ENCODE measurements around the gene SLC33A1. TPM values are rescaled to one million over a fixed set of nuclear protein-coding genes. Genes with fewer than 3 reads are reported as not detected.
"Not testable (repeated sequence)": the region's sequence is repeated elsewhere in the genome, so short reads cannot be mapped to it uniquely, and the experiment has no call there.

SLC33A1 gene
- total and polyA plus RNA-seq, 2 of the 8 experiments (the other 6 are each of a cell fraction or from before 2014, with no cell fraction given) = 15.6 to 24.2 TPM

DNA sequence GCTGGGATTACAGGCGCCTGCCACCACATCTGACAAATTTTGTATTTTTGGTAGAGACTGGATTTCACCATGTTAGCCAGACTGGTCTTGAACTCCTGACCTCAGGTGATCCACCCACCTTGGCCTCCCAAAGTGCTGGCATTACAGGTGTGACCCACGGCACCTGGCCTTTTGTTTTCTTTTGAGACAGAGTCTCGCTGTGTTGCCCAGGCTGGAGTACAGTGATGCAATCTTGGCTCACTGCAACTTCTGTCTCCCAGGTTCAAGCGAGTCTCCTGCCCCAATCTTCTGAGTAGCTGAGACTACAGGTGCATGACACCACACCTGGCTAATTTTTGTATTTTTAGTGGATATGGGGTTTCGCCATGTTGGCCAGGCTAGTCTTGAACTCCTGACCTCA is 6.2 kb upstream of the SLC33A1 start:
- H3K79me2 ChIP-seq (ENCODE audit: control insufficient read depth in 1 of 2, insufficient read depth in 2 of 2, low read length in 2 of 2); H4K5ac ChIP-seq (ENCODE audit: insufficient read length, low read depth, low read length); H3K4me1 ChIP-seq (replicated peaks in 1 of 4; ENCODE audit: control insufficient read depth in 3 of 4, insufficient read depth in 4 of 4, low read length in 3 of 4); H3K4me3 ChIP-seq (ENCODE audit: extremely low read depth in 1 of 4, insufficient read depth in 2 of 4, low read depth in 3 of 4, low read length in 4 of 4); H2BK15ac ChIP-seq (ENCODE audit: low read length); H2BK20ac ChIP-seq (ENCODE audit: low read length); H3K9me3 ChIP-seq (ENCODE audit: insufficient read depth in 2 of 2, low read depth in 1 of 2, low read length in 1 of 2); H3K27ac ChIP-seq (ENCODE audit: low read depth, low read length); H2BK5ac ChIP-seq (ENCODE audit: low read depth, low read length); H3K36me3 ChIP-seq (ENCODE audit: control insufficient read depth in 2 of 4, insufficient read depth in 4 of 4, low read length in 3 of 4); H2BK12ac ChIP-seq (ENCODE audit: low read depth, low read length); H4K91ac ChIP-seq (replicated peaks; ENCODE audit: insufficient read length, low read length); H3K27me3 ChIP-seq (replicated peaks in 1 of 4; ENCODE audit: control insufficient read depth in 3 of 4, extremely low read depth in 1 of 4, insufficient read depth in 3 of 4, low read length in 3 of 4); H2BK120ac ChIP-seq (replicated peaks; ENCODE audit: low read depth, low read length); H3K23ac ChIP-seq (ENCODE audit: insufficient read length); H3K14ac ChIP-seq (ENCODE audit: insufficient read length); H2AFZ ChIP-seq (ENCODE audit: low read length); H3K56ac ChIP-seq (replicated peaks; ENCODE audit: insufficient read length, low read depth, low read length); H4K20me1 ChIP-seq (replicated peaks in 1 of 2; ENCODE audit: control insufficient read depth in 1 of 2, insufficient read depth in 2 of 2, low read length in 2 of 2); H3K79me1 ChIP-seq (ENCODE audit: low read depth, low read length); CTCF ChIA-PET (ENCODE audit: partially characterized antibody); H3K9ac ChIP-seq (replicated peaks in 1 of 4; ENCODE audit: extremely low read depth in 1 of 4, low read depth in 3 of 4, low read length in 3 of 4); DNase-seq (ENCODE audit: low read depth in 1 of 2, low spot score in 2 of 2); H3K4ac ChIP-seq (replicated peaks; ENCODE audit: insufficient read length, low read depth, low read length); H3K18ac ChIP-seq (ENCODE audit: extremely low read depth, low read length); H4K8ac ChIP-seq (ENCODE audit: extremely low read depth, insufficient read depth, low read length); FAIRE-seq; H2AK5ac ChIP-seq (ENCODE audit: low read depth, low read length); H3K23me2 ChIP-seq (ENCODE audit: low read depth, low read length); H3K4me2 ChIP-seq (ENCODE audit: insufficient read depth in 1 of 2, low read depth in 2 of 2, low read length in 2 of 2): not testable (repeated sequence)
- WGBS, 2 experiments (ENCODE audit: extremely low coverage in 1 of 2, insufficient coverage in 1 of 2, insufficient read length in 1 of 2, insufficient replicate concordance in 2 of 2, low coverage in 1 of 2, low lambda C conversion rate in 2 of 2, missing lambda C conversion rate in 1 of 2) = 86% methylated on average over 5 of the region's 5 CpGs; no CpG with 5 or more reads in 1 of the 2 experiments
- POLR2A ChIA-PET (ENCODE audit: partially characterized antibody) = interaction anchor here (2.2 kb wide), 1 partner anchor 10 kb away, joined by 7 read pairs; the partner anchor contains the start of gene GMPS
